Right hindlimb (tissue), 1 donor: Measurements from ENCODE around the gene TBC1D20.

Experiments
- DNase-seq: peaks from one replicate; pipeline ENCODE4 v3.0.0-alpha.2; 2018

The TBC1D20 gene

DNA sequence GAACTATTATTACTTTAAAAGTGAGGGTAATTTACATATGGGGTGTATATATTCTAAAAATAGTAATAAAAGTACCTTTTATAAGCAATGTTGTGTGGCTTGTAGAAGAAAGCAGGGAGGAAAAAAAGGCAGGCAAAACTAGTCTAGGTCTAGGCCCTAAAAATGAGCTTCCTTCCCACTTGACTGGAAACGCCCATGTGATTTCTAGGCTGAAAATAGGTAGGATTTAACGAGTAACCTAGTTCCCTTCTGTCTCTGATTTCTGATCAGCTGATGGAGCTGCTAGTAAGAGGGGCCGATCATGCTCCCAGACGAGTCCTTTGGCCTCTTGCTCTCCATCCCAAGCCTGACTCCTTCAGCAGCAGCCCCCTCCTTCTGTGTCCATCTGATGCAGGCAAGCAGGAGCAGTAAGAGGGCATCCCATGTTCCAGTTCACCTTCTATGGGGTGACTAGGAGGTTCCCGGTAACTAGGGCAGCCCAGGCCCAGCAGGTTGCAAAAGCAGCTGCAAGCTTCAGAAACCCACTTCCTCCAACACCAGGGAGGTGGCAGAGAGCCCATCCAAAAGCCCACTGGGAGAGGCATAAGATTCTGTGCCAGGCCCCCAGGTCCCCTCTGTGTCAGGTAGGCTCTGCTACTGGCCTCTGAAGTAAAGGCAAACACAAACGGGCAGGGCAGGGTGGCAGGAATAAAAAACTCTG is 24.4 kb downstream of the TBC1D20 start:
- DNase-seq = no peak

DNA sequence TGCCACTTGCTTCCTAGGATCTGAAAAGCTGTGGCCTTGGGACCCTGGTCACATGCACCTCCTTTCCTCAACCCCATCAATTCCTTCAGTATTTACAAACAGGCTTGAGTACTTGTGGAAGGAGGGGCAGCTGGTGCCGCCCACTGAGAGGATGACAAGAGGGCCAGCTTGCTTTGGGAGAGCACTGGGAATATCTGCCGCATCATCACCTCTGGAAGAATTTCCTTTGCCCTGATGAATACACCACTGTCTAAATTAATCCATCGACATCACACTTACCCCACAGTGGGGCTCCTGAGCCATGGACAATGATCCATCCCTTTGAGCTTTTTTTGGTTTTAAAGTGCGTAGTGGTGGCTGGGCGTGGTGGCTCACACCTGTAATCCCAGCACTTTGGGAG is 25.9 kb downstream of the TBC1D20 start:
- DNase-seq = no peak

DNA sequence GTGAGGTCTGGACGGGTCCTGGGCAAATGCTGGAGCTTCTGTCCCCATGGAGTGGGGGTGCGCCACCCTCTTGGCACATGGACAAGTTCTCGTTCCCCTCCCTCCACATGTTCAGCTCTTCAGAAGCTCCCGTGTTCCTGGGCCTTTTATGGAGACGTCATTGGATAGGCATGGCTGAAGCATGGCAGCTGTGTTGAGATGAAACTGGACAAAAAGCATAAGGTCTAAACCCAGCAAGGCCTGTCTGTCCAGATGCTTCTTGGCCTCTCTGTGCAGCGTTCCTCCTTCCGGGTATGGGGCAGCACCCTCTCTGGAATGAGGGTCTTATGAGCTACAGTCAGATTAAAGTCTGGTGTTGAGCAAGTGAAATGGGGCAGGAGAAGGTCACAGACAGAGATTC is 26.8 kb downstream of the TBC1D20 start:
- DNase-seq = no peak

DNA sequence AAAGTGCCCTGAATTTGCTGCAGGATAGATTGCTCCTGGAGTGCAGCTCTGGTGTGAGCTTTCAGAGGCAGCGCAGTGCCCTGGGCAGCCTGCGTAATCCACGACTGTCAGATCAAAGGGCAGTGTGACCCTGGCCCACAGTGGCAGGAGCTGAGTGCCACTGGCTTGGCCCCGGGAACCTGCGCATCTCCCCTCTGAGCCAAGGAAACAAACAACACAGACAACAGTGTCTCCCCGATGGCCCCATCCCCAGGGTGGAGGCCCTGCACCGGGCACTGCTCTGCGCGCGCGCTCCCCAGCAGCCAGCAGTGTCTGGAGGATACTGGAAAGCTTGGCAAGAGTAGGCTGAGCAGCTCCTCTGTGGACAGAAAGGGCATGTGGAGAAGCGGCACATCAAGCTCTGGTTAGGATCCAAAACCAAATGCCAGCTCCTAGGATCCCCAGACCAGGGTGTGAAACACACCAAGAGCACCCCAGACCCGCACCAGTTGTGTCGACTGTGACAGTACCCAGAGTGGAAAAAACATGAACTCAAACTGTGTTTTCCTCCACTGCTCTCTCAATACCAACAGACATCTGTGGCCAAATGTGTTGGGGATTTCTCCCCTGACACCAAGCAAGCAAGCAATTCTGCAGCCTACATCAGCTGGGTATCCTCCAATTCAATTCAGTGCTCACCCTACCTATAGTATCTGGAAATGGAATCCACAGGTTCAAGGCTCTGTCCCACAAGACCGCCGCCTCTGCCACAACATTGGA is 27.5 kb downstream of the TBC1D20 start:
- no peak for DNase-seq

GRCh38 chr20:434221-434620 is 28.1 kb downstream of the TBC1D20 start:
- no peak for DNase-seq

GRCh38 chr20:433300-433975 is 28.9 kb downstream of the TBC1D20 start:
- DNase-seq = no peak

DNA sequence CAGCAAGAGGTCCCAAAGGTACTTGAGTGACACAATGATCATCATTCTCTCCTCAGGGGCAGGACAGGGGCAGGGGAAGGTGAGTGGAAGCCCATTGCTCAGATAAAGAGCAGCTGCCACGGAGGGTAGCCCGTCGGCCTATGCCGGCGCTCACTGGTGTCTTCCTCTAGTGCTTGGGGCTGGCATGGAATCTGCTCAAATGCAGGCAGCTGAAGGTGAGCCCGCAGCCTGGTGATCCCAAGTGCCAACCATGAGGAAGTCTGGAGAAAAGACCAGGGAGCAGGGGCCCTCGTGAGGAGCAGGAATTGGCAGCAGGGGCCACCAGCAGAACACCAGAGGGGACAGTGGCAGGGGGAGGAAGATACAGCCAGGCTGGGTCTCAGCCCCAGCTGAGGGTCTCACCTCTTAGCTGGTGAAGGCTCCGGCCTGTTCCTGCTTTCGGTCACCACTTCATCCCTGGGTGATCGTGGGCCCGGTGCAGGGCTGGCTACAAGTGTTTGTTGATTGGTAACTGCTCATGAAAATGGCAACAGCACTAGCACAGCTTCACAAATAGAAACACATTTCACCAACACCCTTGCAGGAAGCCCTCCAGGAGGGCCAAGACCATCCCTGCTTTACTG is 29.5 kb downstream of the TBC1D20 start:
- no peak for DNase-seq

- DNase-seq = no peak
These were observed 30.1 kb downstream of the TBC1D20 start for GRCh38 chr20:432208-432607.

DNA sequence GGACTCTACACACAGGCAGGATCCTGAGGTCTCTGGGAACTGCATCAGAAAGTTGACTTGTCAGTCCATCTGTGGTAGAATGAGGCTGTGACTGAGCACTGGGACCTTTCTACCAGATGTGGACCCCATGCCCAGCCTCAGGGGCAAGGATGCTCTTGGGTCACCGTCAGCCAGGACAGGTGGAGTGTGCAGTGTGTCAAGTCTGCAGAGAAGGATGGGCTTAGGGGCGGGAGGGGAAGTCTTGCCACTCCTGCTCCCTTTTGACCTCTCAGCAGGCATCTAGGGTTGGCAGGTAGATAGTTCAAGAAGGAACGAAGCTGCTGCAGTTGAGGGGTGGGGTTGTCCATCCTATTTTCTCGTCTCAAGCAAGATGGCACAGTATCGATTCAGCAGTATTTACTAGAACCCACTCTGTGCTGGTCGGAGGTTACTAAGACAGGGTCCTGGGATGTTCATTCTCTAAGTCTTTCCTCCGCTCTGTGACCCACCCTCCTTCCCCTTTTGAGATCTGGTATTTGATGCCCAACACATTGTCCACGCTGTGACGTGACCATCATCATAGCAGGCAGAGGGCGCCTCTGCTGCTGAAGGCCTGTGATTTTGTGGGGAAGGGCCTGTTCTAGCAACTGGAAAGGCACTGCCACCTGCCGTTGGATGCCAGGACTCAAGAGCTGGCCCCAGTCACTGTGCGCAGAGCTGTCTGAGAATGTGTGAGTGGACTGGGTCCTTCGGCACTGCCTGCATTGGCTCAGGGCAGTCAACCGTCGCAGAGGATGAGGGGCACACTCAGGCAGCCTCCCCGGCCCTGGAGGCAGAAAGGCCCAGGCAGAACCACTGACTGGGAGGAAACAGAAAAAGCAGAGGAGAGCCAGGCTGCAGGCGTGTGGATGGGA is 31.1 kb downstream of the TBC1D20 start:
- peak; percentile 66 for DNase-seq

DNA sequence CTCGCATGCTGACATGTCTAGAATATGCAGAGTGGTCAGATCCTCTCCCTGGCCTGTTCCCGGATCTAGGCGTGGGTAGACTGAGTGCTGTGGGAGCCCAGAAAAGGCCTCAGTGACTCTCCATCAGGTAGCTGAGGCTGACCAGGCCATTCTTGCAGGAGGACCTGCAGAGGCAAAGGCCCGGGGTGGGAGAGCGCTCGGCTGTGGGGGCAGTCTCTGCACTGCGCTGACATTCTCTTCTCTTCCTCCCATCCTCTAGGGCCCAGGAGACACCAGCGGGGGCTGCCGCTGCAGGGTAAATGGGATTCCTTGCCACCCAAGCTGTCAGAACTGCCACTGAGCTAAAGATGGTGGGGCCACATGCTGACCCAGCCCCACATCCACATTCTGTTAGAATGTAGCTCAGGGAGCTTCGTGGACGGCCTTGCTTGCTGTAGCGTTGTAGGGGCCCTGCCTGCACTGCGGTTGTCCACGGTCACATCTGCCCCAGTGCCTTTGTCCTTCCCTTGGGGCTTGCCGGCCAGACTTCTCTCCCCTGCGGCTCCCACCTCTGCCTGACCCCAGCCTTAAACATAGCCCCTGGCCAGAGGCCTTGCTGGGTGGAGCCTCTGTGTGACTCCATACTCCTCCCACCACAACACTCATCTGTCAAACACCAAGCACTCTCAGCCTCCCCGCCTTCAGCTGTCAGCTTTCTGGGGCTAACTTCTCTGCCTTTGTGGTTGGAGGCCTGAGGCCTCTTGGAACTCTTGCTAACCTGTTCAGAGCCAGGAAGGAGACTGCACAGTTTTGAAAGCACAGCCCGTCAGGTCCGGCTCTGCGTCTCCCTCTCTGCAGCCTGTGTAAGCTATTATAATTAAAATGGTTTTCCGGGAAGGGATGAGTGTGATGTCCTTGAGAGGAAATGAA is 32.0 kb downstream of the TBC1D20 start:
- DNase-seq = no peak

GRCh38 chr20:428658-429200 is 33.6 kb downstream of the TBC1D20 start:
- DNase-seq = no peak

GRCh38 chr20:427849-428657 is 34.3 kb downstream of the TBC1D20 start:
- DNase-seq = no peak

DNA sequence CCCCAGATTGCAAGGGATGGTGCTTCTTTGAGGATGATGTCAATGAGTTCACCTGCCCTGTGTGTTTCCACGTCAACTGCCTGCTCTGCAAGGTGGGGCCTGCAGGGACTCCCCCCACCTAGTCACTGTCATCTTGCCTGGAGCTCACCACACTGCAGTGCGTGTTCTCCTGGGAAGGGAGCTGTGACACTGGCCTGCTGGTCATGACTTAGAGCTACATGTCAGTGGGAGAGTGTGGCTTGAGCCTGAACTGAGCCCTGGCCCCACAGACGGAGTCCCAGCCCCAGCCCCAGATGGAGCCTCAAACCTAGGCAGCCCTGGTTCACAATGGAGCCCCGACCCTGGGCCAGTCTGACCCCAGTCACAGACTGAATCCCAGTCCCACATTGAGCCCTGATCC is 34.9 kb downstream of the TBC1D20 start:
- no peak for DNase-seq

DNA sequence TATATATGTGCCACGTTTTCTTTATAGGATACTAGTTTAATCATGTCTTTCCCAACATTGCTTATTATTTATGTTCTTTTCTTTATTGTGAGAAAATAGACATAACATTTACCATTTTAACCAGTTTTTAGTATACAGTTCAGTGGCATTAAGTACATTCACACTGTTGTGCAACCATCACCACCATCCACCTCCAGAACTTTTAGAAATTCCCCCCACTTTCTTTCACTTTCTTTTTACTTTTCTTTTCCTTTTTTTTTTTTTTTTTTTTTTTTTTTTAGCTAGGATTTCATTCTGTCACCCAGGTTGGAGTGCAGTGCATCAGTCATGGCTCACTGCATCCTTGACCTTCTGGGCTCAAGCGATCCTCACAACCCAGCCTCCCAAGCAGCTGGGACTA is 35.8 kb downstream of the TBC1D20 start:
- no peak for DNase-seq

GRCh38 chr20:421685-422250 is 40.6 kb downstream of the TBC1D20 start:
- DNase-seq = no peak

- no peak for DNase-seq
These were observed 41.4 kb downstream of the TBC1D20 start for GRCh38 chr20:420721-421574.

- no peak for DNase-seq
These were observed 42.1 kb downstream of the TBC1D20 start for GRCh38 chr20:420166-420620.

- DNase-seq = no peak
These were observed 42.7 kb downstream of the TBC1D20 start for GRCh38 chr20:419556-420165.
